ENCODE measurements around the gene TMC1.
A peak's percentile ranks its signal among the peaks of the same experiment; 100 is the strongest.

TMC1 gene

DNA sequence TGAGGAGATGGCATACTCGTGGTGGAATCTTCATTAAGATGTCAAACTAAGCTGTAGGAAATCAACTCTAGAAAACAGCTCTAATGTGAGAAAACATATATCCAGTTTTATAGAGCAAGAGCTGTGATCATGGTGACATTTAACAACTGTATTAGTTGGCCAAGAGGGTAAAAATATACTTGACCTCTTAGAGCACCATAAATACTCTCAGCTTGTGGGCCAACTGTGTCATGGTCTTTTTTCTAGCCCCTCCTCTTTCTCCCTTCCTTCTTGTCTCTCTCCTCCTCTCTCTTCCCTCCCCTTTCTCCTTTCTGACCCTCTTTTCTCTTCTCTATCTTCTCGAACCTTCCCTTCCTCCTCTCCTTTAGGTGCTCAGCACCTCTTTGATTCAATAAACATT, 54.7 kb downstream of the TMC1 start:
- FAIRE-seq = no peak

DNA sequence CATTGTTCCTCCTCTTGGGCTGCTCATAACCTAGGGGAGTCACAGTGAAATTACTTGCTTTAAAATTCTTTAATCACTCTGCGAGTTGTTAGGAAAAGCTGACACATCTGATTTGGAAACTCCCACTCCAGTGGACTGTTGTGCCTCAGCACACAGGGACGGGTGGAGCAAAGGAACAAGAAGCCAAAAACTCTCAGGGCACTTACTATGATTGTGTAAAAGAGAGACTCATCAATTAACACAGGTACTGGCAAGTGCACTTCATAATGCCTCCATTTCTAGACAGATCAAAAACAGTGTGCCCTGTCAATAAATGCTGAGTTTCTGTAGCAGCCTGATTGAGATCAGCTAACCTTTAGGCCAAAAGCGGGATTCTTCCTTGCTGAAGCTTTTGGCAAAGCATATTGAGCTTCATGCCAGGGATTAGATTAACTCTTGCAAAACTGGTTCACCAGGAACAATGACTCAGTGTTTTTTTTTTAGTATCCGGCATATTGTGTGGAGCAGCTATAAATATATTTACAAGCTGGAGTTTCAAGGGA, 55.9 kb downstream of the TMC1 start:
- FAIRE-seq = no peak

DNA sequence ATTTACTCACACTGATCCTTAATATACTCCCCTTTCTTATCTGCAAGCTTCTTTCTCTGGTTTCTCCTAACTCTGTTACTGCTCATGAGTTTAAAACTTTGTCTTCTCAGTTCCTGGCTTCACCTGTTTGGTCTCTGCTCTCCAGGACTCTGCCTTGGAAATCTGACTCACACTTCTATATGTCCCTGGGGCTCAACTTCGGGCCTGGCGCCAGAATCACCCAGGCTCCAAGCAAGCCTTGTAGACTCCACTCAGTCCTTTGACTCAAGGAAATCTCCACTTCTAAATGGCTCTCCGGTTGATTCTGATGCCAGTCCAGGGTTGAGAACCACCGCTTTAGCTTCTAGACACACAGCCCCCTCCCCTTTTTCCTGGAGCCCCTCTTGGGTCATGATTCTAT, 57.8 kb downstream of the TMC1 start:
- no peak for FAIRE-seq

DNA sequence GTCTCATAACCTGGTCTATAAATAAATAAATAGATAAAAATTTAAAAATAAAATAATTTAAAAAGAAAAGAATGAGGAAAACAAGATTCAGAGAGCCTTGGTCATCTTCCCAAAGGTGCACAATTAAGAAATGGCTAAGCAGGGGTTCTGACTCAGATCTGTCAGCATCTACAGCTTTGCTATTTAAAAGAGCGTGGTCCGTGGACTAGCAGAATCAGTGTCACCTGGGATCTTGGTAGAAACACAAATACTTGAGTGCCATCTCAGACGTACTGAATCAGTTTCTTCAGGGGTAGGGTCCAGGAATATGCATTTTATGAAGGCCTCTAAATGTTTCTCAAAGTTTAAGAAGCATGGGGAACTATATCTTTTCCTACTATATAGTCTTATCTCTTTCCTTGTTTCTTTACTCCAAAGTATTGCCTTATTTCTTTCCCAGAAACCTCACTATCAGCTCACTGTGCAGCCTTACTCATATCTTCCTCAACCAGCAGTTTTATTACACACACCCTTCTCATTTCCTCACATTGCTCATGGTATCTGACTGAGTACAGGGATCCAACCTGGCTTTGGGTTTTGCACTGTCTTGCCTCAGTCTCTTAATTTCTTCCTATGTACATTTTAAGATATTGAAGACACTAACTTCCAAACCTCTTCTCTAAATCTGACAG, 58.6 kb downstream of the TMC1 start:
- FAIRE-seq = no peak

DNA sequence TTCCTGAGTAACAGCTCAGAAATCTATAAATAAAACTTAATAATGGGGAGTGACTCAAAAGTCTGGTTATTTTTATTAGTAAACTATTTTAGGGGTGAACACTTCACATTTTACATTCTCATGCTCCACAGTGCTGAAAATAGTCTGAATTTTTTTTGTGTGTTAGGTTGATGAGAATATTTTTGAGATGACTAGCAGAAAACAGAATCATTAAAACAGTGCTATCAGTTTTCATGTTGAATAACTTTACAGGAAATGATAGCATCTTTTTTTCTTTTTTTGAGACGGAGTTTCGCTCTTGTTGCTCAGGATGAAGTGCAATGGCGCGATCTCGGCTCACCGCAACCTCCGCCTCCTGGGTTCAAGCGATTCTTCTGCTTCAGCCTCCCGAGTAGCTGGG, 60.3 kb downstream of the TMC1 start:
- FAIRE-seq = no peak

DNA sequence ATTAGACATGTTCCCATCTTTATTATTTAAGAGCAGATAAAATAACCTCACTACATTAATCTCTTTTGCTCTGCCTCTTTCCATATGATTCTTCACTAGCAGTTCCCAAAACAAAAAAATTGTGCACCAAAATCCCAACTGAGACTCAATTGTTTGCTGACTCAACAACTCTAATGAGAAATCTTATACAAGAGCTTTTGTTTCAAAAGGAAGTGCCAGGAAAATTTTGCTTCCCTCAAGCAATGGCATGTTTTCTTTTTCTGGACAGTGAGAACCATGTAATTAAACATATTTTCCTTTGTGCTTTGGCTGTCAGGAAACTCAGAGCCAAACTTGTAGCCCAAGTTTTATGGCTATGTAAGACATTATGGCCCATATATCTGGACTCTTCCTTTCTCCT, 62.0 kb downstream of the TMC1 start:
- FAIRE-seq = no peak

DNA sequence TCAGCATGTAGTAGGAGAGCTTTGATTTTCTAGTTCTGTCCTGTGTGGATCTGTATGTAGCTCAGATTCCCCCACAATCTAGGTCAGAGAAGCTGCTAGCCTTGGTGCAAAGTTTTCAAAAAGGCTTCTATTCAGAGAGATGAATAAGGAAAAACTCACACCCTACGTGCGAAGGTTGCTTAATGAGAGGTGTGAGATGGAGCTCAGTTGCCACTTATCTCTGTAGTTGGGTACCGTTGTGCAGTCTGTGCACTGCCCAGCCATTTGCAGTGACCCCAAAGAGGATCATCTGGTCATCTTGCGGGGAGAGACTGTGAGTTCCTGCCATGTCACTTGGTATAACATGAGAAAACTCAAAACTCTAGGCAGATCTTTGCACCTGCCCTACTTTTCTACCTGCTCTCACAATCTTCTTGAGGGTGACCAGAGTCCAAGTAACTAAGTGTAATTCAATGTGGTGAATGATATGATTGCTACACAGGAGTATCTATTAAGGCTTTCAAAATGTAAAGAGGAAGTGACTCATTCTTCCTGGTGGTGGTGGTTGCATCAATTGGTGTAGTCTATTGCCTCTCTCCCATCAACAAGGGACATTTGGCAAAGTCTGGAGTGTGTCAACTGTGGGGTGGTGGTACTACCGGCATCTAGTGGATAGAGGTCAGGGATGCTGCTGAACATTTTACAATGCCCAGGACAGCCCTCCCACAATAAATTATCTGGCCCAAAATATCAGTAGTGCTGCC, 65.2 kb downstream of the TMC1 start:
- FAIRE-seq = no peak

DNA sequence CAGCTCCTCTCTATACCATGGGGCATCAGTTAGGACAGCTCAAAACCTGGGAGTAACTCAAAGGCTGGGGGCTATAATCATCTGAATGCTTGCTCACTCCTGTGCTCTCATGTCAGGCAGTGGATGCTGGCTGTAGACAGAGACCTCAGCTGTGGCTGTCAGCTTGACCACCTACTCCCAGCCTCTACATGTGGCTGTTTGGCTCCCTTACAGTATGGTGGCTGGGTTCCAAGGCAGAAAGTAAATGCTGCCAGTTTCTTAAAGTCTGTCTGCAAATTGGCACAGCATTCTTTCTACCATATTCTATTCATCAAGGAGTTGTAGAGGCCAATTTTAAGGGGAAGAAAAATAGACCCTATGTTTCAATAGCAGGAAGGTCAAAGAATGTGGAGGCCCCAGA, 66.9 kb downstream of the TMC1 start:
- FAIRE-seq = no peak

DNA sequence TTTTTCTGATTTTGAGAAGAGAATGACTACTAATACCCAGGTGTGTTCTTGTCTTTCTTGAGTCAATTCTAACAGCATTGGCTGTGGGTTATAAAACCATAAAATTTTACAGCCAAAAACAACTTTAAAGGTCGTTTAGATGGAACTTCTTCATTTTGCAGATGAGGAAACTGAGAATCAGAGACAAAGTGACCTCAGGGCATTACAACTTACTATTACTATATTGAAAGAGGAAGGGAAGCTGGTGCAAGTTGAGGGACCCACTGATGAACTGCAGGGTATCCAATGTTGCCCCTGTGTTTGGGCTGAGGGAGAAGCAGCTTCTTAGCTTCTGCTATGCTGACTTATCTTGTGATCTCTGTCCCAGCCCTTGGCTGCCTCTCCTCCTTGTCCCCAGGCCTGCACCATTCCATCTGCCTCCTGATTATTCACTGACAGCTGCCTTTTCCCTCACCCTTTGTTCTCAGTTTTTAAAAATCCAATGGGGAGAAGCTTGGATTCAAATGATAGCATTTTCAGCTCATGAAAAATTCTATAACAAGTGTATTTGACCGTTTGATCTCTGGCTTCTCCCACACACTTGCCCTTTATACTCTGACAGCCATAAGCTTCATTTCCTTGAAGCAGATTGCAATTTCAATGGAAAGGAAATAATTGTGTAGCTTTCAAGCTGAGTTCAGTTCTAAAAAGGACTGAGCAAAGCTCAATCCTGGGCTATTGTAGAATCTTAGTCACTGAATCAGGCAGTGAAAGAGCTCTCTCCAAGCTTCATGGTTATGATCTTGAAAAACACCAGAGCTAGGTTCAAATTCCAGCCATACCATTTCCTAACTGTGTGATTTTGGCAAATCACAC, 68.5 kb downstream of the TMC1 start:
- no peak for FAIRE-seq

DNA sequence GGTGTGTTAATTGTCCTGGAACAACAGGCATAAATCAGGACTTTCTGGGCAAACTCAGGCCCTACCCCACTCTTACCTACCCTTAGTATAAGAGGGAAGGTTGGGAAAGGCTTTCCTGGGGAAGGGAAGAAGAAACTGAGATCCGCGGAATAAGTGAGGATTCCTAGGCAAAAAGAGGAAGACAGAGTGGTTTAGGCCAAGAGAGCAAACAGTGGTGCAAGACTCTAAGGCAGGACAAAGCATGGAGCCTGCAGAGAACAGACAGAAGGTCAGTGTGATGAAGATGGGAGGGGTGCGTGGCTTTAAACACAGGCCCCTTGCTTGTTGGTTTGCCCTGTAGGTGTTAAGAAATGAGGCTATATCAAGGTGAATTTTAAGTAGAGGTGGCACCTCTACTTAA, 69.4 kb downstream of the TMC1 start:
- FAIRE-seq = no peak

DNA sequence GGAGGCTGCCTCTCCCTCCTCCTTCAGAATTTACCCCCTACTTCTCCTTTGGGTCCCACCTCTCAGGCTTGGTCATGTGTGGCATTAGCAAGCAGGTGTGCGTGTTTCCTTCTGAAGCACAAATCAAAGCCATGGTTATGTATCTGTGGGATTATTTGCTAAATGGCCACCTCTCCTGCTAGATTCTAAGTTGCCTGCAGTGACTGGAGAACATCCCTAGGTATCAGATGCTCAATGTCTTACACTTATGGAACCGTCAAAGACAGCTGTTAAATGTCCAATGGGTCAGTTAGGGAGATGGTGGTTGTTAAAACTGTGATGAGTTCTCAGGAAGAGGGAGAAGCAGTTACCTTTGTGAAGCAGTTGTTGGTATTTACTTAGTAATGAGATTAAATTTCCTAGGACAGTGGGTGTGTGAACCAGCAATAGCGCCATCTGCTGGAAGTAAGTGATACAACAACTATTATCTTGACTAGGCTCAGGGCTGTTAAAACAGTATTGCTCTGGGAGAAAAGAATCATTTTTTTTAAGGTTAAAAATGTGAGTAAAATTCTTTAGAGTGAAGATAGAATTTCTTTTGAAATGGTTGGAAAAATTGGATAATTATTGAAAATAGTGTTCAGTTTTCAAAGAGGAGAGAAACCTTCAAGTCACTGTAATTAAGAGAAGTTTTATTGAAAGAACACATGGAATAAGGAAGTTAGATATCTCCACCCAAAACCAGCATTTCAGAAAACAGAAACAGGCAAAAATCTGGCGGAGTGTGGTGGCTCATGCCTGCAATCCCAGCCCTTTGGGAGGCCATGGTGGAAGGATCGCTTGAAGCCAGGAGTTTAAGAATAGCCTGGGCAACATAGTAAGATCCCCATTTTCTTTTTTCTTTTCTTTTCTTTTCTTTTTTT, 71.3 kb downstream of the TMC1 start:
- peak; percentile 91 for FAIRE-seq

DNA sequence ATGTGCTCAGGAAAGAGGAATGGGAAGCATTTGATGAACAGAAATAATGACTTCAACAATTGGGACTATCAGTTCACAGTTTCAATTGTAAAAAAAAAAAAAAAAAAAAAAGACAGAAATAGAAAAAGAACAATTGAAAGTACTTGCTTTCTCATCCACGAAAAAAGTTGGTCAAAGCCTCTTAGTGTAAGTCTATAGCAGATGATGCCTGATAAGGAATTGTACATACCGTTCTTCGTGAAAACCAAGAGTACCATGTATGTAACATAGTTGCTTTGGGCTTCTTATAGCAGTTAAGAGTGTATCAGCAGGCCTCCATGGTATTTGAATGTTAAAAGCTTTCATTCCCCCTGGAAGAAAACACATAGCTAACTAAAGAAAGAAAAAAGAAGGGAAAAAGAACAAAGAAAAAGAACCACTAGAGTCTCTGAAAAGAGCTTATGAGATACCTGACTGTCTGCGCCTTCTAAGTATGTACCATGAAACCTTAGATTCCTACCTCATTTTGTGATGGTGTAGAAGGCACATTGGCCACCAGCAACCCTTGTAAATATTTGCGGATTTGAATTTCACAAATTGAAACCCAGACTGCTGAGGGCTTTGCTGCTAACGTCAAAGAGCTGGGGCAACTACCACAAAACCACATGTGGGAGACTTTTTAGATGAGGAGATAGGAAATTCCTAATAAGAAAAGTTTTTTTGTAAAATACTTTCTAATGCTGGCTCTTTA, 75.2 kb downstream of the TMC1 start:
- FAIRE-seq = no peak

DNA sequence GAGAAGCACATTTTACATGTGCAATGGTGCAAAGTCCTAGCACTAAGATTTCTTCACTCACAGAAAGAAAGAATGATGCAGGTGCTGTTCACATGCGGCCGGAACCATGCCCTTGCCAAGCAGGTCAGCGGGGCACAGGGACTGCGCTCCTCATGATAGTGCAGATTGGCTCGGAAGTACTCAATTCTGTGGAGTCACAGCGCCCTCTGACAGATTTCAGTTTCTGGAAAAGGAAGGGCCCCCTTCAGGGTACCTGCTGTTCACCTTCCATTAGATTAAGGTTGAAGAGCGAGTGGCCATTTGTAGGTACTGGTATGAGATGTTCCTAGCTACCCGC, 75.7 kb downstream of the TMC1 start:
- FAIRE-seq = no peak

DNA sequence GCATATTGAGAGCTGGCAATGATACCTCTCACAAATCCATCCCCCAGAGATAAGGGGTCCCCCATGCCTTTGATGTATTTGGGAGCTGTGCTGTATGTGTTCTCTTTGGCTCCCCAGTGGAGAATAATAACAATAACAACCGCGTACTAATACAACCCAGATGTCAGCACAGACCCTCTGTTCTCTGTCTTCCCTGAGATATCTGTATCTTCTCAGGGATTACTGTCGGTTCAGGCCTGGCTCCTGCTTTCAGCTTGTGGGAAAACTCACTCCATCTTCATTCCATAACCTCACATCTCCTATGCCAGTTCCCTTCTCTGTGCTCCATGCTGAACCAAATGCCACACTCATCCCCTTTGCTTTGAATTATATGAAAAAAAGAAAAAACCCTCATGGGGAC, 76.2 kb downstream of the TMC1 start:
- no peak for FAIRE-seq

DNA sequence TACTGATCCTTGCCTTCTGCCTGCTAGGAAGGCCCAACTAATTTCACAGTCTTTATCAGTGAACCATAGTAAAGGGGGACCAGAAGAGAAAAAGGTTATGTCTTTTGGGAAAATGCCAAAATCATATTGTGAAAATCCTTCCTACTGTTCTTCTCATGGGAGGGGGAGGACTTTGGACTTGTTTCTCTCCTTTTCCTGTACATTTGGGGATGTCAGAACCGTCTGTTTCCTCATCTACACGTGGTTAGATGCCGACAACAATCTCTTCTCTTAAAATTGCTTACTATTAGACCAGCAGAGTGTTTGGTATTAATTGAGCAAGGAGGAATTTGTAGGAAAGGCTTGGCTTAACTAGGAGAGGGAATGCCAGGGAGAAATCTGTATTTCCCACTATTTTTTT, 77.2 kb downstream of the TMC1 start:
- no peak for FAIRE-seq

DNA sequence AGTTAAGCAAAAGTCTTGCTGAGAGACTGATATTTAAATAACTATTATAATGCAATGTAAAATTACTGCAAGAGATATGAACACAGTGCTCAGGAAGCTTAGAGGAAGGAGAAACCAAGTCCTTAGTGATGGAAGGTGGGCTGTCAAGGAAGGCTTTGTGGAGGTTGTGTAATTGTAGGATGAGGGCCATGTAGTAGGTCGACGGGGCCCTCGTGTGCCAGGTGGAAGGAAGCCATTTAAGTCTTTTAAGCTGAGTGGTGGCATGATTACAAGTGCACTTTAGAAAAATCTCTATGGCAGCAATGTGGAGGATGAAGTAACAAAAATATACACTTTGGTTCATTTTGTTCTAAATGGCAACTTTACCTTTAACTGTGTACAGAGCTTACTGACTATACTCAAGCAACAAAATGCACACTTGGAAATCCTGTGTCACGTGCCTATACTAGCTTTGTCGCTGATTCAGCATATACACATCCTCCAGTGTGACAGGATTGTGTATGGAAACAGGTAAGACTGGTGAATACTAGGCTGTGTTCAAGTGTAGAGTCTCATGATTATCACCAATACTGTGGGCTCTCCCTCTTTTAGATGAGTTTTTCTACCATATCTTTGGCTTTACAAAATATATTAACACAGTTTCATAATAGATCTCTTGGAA, 78.6 kb downstream of the TMC1 start:
- FAIRE-seq = no peak

DNA sequence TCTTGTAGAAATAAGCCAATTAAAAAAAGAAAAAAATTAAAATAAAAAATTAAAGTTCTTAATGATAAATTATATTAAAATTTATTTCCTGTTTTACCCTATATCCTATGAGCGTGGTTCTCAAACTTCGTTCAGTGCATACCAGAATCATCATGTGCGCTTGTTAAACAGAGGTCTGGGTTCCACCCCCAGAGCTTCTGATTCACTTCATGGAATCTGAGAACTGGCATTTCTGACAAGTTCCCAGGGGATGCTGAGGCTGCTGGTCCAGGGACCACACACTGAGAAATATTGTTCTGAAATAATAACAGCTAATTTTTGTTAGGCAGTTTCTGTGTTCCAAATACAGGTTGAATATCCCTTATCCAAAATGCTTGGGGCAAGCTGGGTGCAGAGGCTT, 79.3 kb downstream of the TMC1 start:
- no peak for FAIRE-seq

DNA sequence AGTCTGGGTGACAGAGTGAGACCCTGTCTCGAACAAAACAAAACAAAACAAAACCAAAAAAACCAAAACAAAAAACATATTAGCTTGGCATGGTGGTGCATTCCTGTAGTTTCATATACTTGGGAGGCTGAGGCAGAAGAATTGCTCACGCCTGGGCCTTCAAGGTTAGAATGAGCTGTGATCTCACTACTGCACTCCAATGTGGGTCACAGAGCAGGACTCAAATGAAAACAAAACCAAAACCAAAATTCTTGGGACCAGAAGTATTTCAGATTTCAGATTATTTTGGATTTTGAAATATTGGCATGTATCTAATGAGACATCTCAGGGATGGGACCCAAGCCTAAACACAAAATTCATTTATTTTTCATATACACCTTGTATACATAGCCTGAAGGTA, 80.2 kb downstream of the TMC1 start:
- no peak for FAIRE-seq

DNA sequence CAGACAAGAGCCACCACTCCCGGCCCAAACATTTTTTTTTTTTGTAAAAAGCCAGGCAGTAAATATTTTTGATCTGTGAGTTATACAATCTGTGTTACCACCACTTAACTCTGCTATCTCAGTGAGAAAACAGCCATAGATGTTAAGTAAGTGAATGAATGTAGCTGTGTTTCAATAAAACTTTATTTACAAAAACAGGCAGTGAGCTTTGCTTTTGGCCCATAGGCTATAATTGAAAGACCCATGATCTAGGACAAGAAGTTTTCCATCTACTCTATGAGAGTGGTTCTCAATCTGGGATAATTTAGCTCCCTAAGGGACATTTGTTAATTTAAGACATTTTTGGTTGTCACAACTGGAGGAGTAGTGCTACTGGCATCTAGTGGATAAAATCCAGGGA, 91.0 kb downstream of the TMC1 start:
- no peak for FAIRE-seq

DNA sequence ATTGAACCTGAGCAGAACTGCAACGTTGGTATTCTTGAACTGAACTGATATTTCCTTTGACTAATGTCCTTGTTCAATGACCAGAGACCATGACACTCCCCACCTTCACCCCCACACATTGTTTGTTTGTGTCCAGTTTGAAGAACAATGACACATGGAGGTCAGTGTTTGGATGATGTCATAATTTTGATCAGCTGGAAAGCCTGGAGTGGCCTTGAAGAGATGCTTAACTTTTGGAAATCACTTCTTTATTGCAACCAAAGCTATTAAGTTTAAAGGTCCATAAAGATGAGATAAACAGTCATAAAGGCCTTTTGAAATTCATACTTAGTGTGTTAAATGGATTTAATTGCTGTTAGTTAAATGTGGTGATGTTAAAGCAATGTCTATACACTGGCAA, 92.7 kb downstream of the TMC1 start:
- FAIRE-seq = no peak

DNA sequence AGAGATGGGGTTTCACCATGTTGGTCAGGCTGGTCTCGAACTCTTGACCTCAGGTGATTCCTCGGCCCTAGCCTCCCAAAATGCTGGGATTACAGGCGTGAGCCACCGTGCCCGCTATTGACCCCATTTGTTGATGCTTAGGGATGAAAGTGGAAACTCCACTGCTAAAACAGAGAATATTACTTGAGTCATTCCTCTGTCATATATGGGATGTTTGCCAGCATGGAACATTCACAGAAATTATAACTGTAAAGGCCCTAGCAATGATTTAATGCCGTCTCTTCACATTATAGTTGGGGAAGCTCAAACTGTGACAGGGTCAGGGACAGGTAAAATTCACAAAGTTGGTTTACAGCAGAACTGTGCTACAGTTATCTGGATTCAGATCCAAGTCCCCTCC, 94.5 kb downstream of the TMC1 start:
- no peak for FAIRE-seq

DNA sequence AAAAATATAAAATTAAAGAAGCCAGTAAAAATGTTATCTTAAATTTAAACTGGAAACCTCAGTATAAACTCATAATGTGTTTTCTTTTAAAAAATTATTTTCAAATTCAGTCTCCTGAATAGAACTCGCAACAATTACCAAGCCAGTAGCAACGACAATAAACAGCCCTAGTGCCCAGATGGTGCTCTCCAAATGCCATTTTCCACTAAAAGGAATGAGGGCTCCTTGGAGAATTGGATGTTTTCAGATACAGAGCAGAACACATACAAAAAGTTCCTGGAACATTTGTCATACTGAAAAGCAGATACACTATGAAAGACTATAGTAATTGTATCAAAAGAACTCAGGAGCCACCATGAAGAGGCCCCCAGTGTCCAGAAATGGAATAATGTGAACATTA, 97.4 kb downstream of the TMC1 start:
- no peak for FAIRE-seq

All from A204.1 (cell line).